Amygdala (tissue), 56 donors: Measurements from ENCODE around the gene MAJIN.

Experiments used
- DNase-seq, 56 donors: peaks; one replicate each; lab custom pipeline; 2025; lab: John Stamatoyannopoulos, UW

MAJIN gene

GRCh38 chr11:64916040-64916774, 55.7 kb downstream of the MAJIN start:
- DNase-seq, result peak in 3 of 56 donors; percentile 19 to 48 (median 20)

GRCh38 chr11:64915376-64915887, 56.5 kb downstream of the MAJIN start:
- DNase-seq, result no peak

GRCh38 chr11:64914123-64914522, 57.8 kb downstream of the MAJIN start:
- no peak for DNase-seq

- no peak for DNase-seq
Measured at GRCh38 chr11:64913171-64913727, 58.7 kb downstream of the MAJIN start.

- no peak for DNase-seq
Measured at GRCh38 chr11:64911689-64912088, 60.2 kb downstream of the MAJIN start.

- DNase-seq, result no peak
Measured at GRCh38 chr11:64911142-64911541, 60.8 kb downstream of the MAJIN start.

- DNase-seq, result no peak
Measured at GRCh38 chr11:64910451-64911093, 61.3 kb downstream of the MAJIN start.

GRCh38 chr11:64909653-64910343, 62.1 kb downstream of the MAJIN start:
- no peak for DNase-seq

- DNase-seq, result no peak
Measured at GRCh38 chr11:64908766-64909165, 63.1 kb downstream of the MAJIN start.

- no peak for DNase-seq
Measured at GRCh38 chr11:64906314-64906635, 65.6 kb downstream of the MAJIN start.

- DNase-seq, result no peak
Measured at GRCh38 chr11:64905516-64906313, 66.2 kb downstream of the MAJIN start.

- DNase-seq, result no peak
Measured at GRCh38 chr11:64903291-64903833, 68.5 kb downstream of the MAJIN start.

- DNase-seq, result no peak
Measured at GRCh38 chr11:64902102-64902900, 69.6 kb downstream of the MAJIN start.

- DNase-seq, result no peak
Measured at GRCh38 chr11:64900774-64901173, 71.1 kb downstream of the MAJIN start.

- DNase-seq, result peak in 1 of 56 donors; percentile 10
Measured at GRCh38 chr11:64900263-64900678, 71.6 kb downstream of the MAJIN start.

- no peak for DNase-seq
Measured at GRCh38 chr11:64898541-64898940, 73.4 kb downstream of the MAJIN start.

- no peak for DNase-seq
Measured at GRCh38 chr11:64898076-64898445, 73.8 kb downstream of the MAJIN start.

- DNase-seq, result no peak
Measured at GRCh38 chr11:64897381-64898075, 74.4 kb downstream of the MAJIN start.
